ENCODE results near the gene EPB41L2. TPM values are rescaled to one million over a fixed set of nuclear protein-coding genes. Genes with fewer than 3 reads are reported as not detected.

The EPB41L2 gene
- total RNA-seq, 1 donor = 47.4 TPM

DNA sequence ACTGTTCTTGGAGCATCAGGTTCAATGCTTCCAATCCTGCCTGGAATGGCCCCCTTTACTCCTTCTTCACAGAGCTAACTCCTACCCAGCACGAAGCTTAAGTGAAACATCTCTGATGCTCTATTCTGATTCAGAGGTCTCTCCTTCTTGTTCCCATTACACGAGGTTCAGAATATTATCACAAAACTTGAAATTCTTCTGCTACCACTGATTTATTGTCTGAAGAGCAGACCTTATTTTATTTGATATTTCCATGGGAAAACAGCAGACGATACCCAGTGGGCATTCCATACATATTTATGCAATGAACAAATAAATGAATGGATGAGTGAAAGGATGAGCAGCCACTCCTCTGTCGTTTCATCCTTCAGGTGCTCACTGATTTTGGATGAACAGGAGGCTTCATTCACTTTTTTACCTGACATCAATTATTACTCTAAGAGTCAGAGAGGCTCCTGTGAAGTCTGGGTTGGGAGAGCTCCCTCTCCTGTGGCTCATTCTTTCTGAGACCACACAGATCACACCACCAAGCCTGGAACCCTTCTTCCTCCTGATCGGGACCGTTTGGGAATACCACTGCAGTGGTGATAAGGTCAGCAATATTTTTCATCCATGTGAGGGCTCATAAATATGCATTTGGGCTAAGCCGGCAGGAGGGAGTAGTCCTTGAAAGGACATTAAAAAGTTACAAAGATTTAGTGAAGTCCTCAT, 210.0 kb downstream of the EPB41L2 start:
- Histone ChIP-seq H2AFZ (ENCODE audit: low read length) (no peak overlapping the region), H3K4me2 (ENCODE audit: insufficient read depth, low read length) (peak overlapping the region; percentile 18), H3K27ac (ENCODE audit: low read depth, low read length) (peak overlapping the region; percentile 1), H3K4me3 (ENCODE audit: insufficient read depth, low read length) (no peak overlapping the region), H3K9me3 (ENCODE audit: low read depth, low read length) (no peaks in the 10 kb centered on the region), H3K27me3 (ENCODE audit: insufficient read depth, low read length) (no peaks in the 10 kb centered on the region), H3K36me3 (ENCODE audit: insufficient read depth, low read length) (peaks cover 4% of the 10 kb centered on the region), H3K79me2 (ENCODE audit: insufficient read depth, low read length) (no peaks in the 10 kb centered on the region), H3K4me1 (ENCODE audit: insufficient read depth, low read length) (peaks cover 19% of the 10 kb centered on the region), H4K20me1 (ENCODE audit: insufficient read depth, low read length) (peaks cover 7% of the 10 kb centered on the region)
- no peak for DNase-seq (ENCODE audit: insufficient read length, low spot score, missing footprints)
- TF ChIP-seq, protein P1, sequence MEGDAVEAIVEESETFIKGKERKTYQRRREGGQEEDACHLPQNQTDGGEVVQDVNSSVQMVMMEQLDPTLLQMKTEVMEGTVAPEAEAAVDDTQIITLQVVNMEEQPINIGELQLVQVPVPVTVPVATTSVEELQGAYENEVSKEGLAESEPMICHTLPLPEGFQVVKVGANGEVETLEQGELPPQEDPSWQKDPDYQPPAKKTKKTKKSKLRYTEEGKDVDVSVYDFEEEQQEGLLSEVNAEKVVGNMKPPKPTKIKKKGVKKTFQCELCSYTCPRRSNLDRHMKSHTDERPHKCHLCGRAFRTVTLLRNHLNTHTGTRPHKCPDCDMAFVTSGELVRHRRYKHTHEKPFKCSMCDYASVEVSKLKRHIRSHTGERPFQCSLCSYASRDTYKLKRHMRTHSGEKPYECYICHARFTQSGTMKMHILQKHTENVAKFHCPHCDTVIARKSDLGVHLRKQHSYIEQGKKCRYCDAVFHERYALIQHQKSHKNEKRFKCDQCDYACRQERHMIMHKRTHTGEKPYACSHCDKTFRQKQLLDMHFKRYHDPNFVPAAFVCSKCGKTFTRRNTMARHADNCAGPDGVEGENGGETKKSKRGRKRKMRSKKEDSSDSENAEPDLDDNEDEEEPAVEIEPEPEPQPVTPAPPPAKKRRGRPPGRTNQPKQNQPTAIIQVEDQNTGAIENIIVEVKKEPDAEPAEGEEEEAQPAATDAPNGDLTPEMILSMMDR (IDR thresholded peaks at IDR 0.05; ENCODE audit: extremely low read depth, low read depth, low read length) = no peak

DNA sequence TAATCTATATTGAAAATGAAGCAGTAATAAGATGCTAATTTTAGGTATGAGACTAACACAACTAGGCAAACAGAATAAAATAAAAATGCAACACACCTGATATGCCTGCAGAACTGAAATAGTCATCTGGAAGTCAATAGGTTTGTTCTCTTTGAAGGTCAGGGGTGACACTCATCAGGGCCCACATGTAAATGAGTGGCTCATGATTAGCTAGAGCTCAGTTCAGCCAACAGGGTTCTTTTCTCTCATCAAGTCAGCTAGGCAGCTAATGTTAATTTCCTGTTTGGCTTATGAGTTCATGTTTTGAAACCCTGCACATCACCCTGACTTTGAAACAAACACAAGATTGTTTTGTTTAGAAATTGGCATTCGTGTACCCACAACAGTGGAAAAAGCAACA, 212.0 kb downstream of the EPB41L2 start:
- H3K27ac ChIP-seq (ENCODE audit: low read depth, low read length) = no peak overlapping the region
- no peaks in the 10 kb centered on the region for H3K79me2 ChIP-seq (ENCODE audit: insufficient read depth, low read length)
- H3K27me3 ChIP-seq (ENCODE audit: insufficient read depth, low read length) = no peaks in the 10 kb centered on the region
- H3K9me3 ChIP-seq (ENCODE audit: low read depth, low read length) = no peaks in the 10 kb centered on the region
- no peak for DNase-seq (ENCODE audit: insufficient read length, low spot score, missing footprints)
- H3K36me3 ChIP-seq (ENCODE audit: insufficient read depth, low read length) = peaks cover 4% of the 10 kb centered on the region
- H2AFZ ChIP-seq (ENCODE audit: low read length) = no peak overlapping the region
- TF ChIP-seq, protein P1 (IDR thresholded peaks at IDR 0.05; ENCODE audit: extremely low read depth, low read depth, low read length) = no peak
- no peak overlapping the region for H3K4me2 ChIP-seq (ENCODE audit: insufficient read depth, low read length)
- peaks cover 19% of the 10 kb centered on the region for H3K4me1 ChIP-seq (ENCODE audit: insufficient read depth, low read length)
- peaks cover 7% of the 10 kb centered on the region for H4K20me1 ChIP-seq (ENCODE audit: insufficient read depth, low read length)
- no peak overlapping the region for H3K4me3 ChIP-seq (ENCODE audit: insufficient read depth, low read length)

DNA sequence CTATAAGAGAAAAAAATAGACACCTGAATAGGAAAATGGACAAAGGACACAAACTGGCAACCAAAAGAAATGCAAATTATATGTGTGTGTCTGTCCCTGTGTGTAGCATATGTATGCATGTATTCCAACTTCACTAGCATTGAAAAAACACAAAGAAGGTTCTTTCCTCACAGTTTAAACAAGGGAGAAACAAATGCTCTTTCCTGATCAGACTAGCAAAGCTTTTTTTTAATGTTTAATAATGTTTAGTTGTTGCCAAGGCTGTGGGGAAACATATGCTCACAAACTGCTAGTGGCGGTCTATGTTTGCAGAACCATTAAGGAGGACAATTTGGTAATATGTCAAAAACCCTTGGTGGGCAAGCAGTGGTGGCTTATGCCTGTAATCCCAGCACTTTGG, 213.5 kb downstream of the EPB41L2 start:
- TF ChIP-seq, protein P1 (IDR thresholded peaks at IDR 0.05; ENCODE audit: extremely low read depth, low read depth, low read length) = no peak
- no peak overlapping the region for H2AFZ ChIP-seq (ENCODE audit: low read length)
- peaks cover 19% of the 10 kb centered on the region for H3K4me1 ChIP-seq (ENCODE audit: insufficient read depth, low read length)
- H3K27ac ChIP-seq (ENCODE audit: low read depth, low read length) = no peak overlapping the region
- peaks cover 4% of the 10 kb centered on the region for H3K36me3 ChIP-seq (ENCODE audit: insufficient read depth, low read length)
- no peak for DNase-seq (ENCODE audit: insufficient read length, low spot score, missing footprints)
- no peaks in the 10 kb centered on the region for H3K9me3 ChIP-seq (ENCODE audit: low read depth, low read length)
- peaks cover 7% of the 10 kb centered on the region for H4K20me1 ChIP-seq (ENCODE audit: insufficient read depth, low read length)
- H3K4me2 ChIP-seq (ENCODE audit: insufficient read depth, low read length) = no peak overlapping the region
- no peaks in the 10 kb centered on the region for H3K79me2 ChIP-seq (ENCODE audit: insufficient read depth, low read length)
- H3K4me3 ChIP-seq (ENCODE audit: insufficient read depth, low read length) = no peak overlapping the region
- no peaks in the 10 kb centered on the region for H3K27me3 ChIP-seq (ENCODE audit: insufficient read depth, low read length)

DNA sequence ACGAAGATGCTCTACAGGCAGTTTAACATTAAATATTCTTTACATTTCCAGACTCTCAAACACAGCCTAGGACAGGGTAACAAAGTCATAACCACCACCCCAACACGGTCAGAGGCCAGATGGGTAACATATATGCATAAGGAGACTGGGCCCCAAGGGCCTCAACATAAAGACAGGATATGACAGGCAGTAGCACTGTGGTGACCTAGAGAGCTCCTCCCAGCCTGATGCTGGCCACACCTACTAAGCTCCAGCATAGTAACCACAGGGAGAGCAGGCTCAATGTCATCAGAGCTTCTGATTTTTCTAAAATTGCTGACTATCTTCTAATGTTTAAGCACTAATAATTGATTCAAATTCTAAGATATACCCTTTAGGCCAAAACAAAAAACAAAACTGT, 214.1 kb downstream of the EPB41L2 start:
- H3K4me1 ChIP-seq (ENCODE audit: insufficient read depth, low read length) = peaks cover 15% of the 10 kb centered on the region
- no peak overlapping the region for H2AFZ ChIP-seq (ENCODE audit: low read length)
- DNase-seq (ENCODE audit: insufficient read length, low spot score, missing footprints) = no peak

More for the DNA sequence above, 214.1 kb downstream of the EPB41L2 start:
- TF ChIP-seq, protein P1 (IDR thresholded peaks at IDR 0.05; ENCODE audit: extremely low read depth, low read depth, low read length) = no peak
- Histone ChIP-seq H3K4me3 (ENCODE audit: insufficient read depth, low read length) (no peak overlapping the region), H3K4me2 (ENCODE audit: insufficient read depth, low read length) (no peak overlapping the region), H3K9me3 (ENCODE audit: low read depth, low read length) (no peaks in the 10 kb centered on the region), H4K20me1 (ENCODE audit: insufficient read depth, low read length) (peaks cover 7% of the 10 kb centered on the region), H3K27ac (ENCODE audit: low read depth, low read length) (no peak overlapping the region), H3K27me3 (ENCODE audit: insufficient read depth, low read length) (no peaks in the 10 kb centered on the region), H3K79me2 (ENCODE audit: insufficient read depth, low read length) (no peaks in the 10 kb centered on the region), H3K36me3 (ENCODE audit: insufficient read depth, low read length) (peaks cover 4% of the 10 kb centered on the region)

All from osteoblast (primary cell).